ENCODE measurements around the gene RNF135. TPM values are rescaled to one million over a fixed set of nuclear protein-coding genes. Genes with fewer than 3 reads are reported as not detected.

The RNF135 gene
- polyA plus RNA-seq, 1 of the 3 experiments (the other 2 are of a cell fraction): not detected

GRCh38 chr17:30997270-30997669 is 26.4 kb downstream of the RNF135 start:
- Histone ChIP-seq H3K27ac (ENCODE audit: low read depth in 2 of 2, low read length in 1 of 2) (no peak overlapping the region), H3K4me2 (no peak overlapping the region), H4K20me1 (ENCODE audit: insufficient read depth) (no peaks in the 10 kb centered on the region), H2AFZ (ENCODE audit: low read depth) (no peak overlapping the region), H3F3A (replicated peaks; ENCODE audit: insufficient read depth) (no peaks in the 10 kb centered on the region), H3K9me3 (no peaks in the 10 kb centered on the region), H3K9ac (no peak overlapping the region), H3K4me1 (ENCODE audit: control insufficient read depth in 1 of 2, insufficient read depth in 2 of 2, low read depth in 1 of 2, low read length in 1 of 2) (no peaks in the 10 kb centered on the region), H3K4me3 (ENCODE audit: low read depth in 2 of 2, low read length in 1 of 2) (no peak overlapping the region), H3K36me3 (replicated peaks in 1 of 2; ENCODE audit: control insufficient read depth in 1 of 2, insufficient read depth in 2 of 2, low read length in 1 of 2) (no peaks in the 10 kb centered on the region), H3K27me3 (ENCODE audit: insufficient read depth) (no peaks in the 10 kb centered on the region; the same call in 1 of the 2 replicates), H3K79me2 (ENCODE audit: insufficient read depth) (no peaks in the 10 kb centered on the region), H3K9me2 (no peaks in the 10 kb centered on the region)
- 73% methylated on average over 6 of the region's 6 CpGs for WGBS (ENCODE audit: low lambda C conversion rate)
- DNase-seq: no peak
- TF ChIP-seq FOXM1 (IDR thresholded peaks at IDR 0.05; ENCODE audit: low read depth) (no peak), TEAD4 (IDR thresholded peaks at IDR 0.05; ENCODE audit: borderline replicate concordance, insufficient read depth) (no peak), NFIC (IDR thresholded peaks at IDR 0.05; ENCODE audit: borderline replicate concordance) (no peak), RAD21 (IDR thresholded peaks at IDR 0.05; ENCODE audit: low read length) (no peak), TCF12 (IDR thresholded peaks at IDR 0.05) (no peak), TAF1 (IDR thresholded peaks at IDR 0.05; ENCODE audit: borderline replicate concordance, low read depth, low read length) (no peak), GATA2 (CRISPR knock-in tag; IDR thresholded peaks at IDR 0.05) (no peak), ELF1 (IDR thresholded peaks at IDR 0.05) (no peak), MXI1 (IDR thresholded peaks at IDR 0.05; ENCODE audit: low read depth, low read length) (no peak), GABPA (IDR thresholded peaks at IDR 0.05; ENCODE audit: low read depth) (no peak), FOSL2 (IDR thresholded peaks at IDR 0.05; ENCODE audit: borderline replicate concordance, low read depth) (no peak), NRF1 (IDR thresholded peaks at IDR 0.05; ENCODE audit: low read depth, low read length) (no peak), EZH2phosphoT487 (IDR thresholded peaks at IDR 0.05; ENCODE audit: borderline replicate concordance, low read depth) (no peak), EP300 (IDR thresholded peaks at IDR 0.05; ENCODE audit: borderline replicate concordance in 1 of 2, low read depth in 1 of 2, low read length in 1 of 2) (no peak), JUND (IDR thresholded peaks at IDR 0.05) (no peak), RFX5 (IDR thresholded peaks at IDR 0.05; ENCODE audit: low read length) (no peak)
- TF ChIP-seq, protein P1, sequence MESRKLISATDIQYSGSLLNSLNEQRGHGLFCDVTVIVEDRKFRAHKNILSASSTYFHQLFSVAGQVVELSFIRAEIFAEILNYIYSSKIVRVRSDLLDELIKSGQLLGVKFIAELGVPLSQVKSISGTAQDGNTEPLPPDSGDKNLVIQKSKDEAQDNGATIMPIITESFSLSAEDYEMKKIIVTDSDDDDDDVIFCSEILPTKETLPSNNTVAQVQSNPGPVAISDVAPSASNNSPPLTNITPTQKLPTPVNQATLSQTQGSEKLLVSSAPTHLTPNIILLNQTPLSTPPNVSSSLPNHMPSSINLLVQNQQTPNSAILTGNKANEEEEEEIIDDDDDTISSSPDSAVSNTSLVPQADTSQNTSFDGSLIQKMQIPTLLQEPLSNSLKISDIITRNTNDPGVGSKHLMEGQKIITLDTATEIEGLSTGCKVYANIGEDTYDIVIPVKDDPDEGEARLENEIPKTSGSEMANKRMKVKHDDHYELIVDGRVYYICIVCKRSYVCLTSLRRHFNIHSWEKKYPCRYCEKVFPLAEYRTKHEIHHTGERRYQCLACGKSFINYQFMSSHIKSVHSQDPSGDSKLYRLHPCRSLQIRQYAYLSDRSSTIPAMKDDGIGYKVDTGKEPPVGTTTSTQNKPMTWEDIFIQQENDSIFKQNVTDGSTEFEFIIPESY (IDR thresholded peaks at IDR 0.05; ENCODE audit: borderline replicate concordance, low read depth): no peak
- CTCF ChIA-PET: no interaction called here
- POLR2A ChIA-PET: no interaction called here

DNA sequence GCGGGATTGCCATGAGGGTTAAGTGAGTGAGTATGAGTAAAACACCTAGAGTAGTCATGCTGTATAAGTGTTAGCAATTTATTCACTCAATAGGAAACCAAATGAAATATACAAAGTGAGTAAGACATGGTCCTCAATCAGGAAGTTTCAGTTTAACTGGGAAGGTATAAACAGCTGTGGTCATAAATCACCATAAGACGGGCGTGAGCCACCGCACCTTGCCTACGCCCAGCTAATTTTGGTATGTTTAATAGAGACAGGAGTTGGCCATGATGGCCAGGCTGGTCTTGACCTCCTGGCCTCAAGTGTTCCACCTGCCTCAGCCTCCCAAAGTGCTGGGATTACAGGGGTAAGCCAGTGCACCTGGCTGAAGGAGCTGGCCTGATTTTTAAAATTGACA is 27.0 kb downstream of the RNF135 start:
- CTCF ChIA-PET: no interaction called here
- Histone ChIP-seq H2AFZ (ENCODE audit: low read depth) (no peak overlapping the region), H3K79me2 (ENCODE audit: insufficient read depth) (no peaks in the 10 kb centered on the region), H3K27me3 (ENCODE audit: insufficient read depth) (no peaks in the 10 kb centered on the region; the same call in 1 of the 2 replicates), H3K4me1 (ENCODE audit: control insufficient read depth in 1 of 2, insufficient read depth in 2 of 2, low read depth in 1 of 2, low read length in 1 of 2) (no peaks in the 10 kb centered on the region), H3K9me3 (no peaks in the 10 kb centered on the region), H3K36me3 (replicated peaks in 1 of 2; ENCODE audit: control insufficient read depth in 1 of 2, insufficient read depth in 2 of 2, low read length in 1 of 2) (no peaks in the 10 kb centered on the region), H3F3A (replicated peaks; ENCODE audit: insufficient read depth) (no peaks in the 10 kb centered on the region), H4K20me1 (ENCODE audit: insufficient read depth) (no peaks in the 10 kb centered on the region), H3K27ac (ENCODE audit: low read depth in 2 of 2, low read length in 1 of 2) (no peak overlapping the region), H3K4me3 (ENCODE audit: low read depth in 2 of 2, low read length in 1 of 2) (no peak overlapping the region), H3K9me2 (no peaks in the 10 kb centered on the region), H3K9ac (no peak overlapping the region), H3K4me2 (no peak overlapping the region)
- 93% methylated on average over 4 of the region's 5 CpGs for WGBS (ENCODE audit: low lambda C conversion rate)
- no peak for DNase-seq
- POLR2A ChIA-PET: no interaction called here
- TF ChIP-seq RCOR1 (IDR thresholded peaks at IDR 0.05; ENCODE audit: low read length) (no peak), NFIC (IDR thresholded peaks at IDR 0.05; ENCODE audit: borderline replicate concordance) (no peak), SIN3A (IDR thresholded peaks at IDR 0.05; ENCODE audit: borderline replicate concordance, low read depth, low read length) (no peak), SMC3 (IDR thresholded peaks at IDR 0.05; ENCODE audit: low read depth, low read length) (no peak), GABPA (IDR thresholded peaks at IDR 0.05; ENCODE audit: low read depth) (no peak), POLR2AphosphoS5 (IDR thresholded peaks at IDR 0.05; ENCODE audit: low read depth, low read length) (no peak), EZH2phosphoT487 (IDR thresholded peaks at IDR 0.05; ENCODE audit: borderline replicate concordance, low read depth) (no peak), JUND (IDR thresholded peaks at IDR 0.05) (no peak), TEAD4 (IDR thresholded peaks at IDR 0.05; ENCODE audit: borderline replicate concordance, insufficient read depth) (no peak), MXI1 (IDR thresholded peaks at IDR 0.05; ENCODE audit: low read depth, low read length) (no peak), USF2 (IDR thresholded peaks at IDR 0.05; ENCODE audit: borderline replicate concordance, low read depth, low read length) (no peak)
- TF ChIP-seq, protein P2, sequence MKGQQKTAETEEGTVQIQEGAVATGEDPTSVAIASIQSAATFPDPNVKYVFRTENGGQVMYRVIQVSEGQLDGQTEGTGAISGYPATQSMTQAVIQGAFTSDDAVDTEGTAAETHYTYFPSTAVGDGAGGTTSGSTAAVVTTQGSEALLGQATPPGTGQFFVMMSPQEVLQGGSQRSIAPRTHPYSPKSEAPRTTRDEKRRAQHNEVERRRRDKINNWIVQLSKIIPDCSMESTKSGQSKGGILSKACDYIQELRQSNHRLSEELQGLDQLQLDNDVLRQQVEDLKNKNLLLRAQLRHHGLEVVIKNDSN (IDR thresholded peaks at IDR 0.05; ENCODE audit: borderline replicate concordance, low read depth): no peak
- TF ChIP-seq, protein P3, sequence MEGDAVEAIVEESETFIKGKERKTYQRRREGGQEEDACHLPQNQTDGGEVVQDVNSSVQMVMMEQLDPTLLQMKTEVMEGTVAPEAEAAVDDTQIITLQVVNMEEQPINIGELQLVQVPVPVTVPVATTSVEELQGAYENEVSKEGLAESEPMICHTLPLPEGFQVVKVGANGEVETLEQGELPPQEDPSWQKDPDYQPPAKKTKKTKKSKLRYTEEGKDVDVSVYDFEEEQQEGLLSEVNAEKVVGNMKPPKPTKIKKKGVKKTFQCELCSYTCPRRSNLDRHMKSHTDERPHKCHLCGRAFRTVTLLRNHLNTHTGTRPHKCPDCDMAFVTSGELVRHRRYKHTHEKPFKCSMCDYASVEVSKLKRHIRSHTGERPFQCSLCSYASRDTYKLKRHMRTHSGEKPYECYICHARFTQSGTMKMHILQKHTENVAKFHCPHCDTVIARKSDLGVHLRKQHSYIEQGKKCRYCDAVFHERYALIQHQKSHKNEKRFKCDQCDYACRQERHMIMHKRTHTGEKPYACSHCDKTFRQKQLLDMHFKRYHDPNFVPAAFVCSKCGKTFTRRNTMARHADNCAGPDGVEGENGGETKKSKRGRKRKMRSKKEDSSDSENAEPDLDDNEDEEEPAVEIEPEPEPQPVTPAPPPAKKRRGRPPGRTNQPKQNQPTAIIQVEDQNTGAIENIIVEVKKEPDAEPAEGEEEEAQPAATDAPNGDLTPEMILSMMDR (IDR thresholded peaks at IDR 0.05): no peak

Data from SK-N-SH (cell line).